Peyer's patch (tissue), 4 donors: ENCODE results near the gene PCDH1.

Experiments
- POLR2A ChIP-seq, 2 donors: fragments of 450-650 bp; IDR thresholded peaks; one replicate each; pipeline ENCODE4 v1.5.1; 2017; ENCODE audit warnings: antibody characterized with exemption in 2 of 2, mild to moderate bottlenecking in 2 of 2, moderate library complexity in 2 of 2
- TF ChIP-seq, protein P1 (sequence below), 6 experiments: fragments of 450-650 bp in 4 of 6; fragments of 200-600 bp in 2 of 6; sonication (generic) in 1 of 6; IDR thresholded peaks; one replicate each; pipeline ENCODE4 v1.5.1; 2017 to 2019; ENCODE audit warnings: antibody characterized with exemption in 6 of 6, mild to moderate bottlenecking in 3 of 6, moderate library complexity in 1 of 6

GRCh38 chr5:141883892-141884318, 5.7 kb upstream of the PCDH1 start:
- TF ChIP-seq, protein P1, sequence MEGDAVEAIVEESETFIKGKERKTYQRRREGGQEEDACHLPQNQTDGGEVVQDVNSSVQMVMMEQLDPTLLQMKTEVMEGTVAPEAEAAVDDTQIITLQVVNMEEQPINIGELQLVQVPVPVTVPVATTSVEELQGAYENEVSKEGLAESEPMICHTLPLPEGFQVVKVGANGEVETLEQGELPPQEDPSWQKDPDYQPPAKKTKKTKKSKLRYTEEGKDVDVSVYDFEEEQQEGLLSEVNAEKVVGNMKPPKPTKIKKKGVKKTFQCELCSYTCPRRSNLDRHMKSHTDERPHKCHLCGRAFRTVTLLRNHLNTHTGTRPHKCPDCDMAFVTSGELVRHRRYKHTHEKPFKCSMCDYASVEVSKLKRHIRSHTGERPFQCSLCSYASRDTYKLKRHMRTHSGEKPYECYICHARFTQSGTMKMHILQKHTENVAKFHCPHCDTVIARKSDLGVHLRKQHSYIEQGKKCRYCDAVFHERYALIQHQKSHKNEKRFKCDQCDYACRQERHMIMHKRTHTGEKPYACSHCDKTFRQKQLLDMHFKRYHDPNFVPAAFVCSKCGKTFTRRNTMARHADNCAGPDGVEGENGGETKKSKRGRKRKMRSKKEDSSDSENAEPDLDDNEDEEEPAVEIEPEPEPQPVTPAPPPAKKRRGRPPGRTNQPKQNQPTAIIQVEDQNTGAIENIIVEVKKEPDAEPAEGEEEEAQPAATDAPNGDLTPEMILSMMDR (IDR thresholded peaks at IDR 0.05), result no peak
- no peak for TF ChIP-seq POLR2A (IDR thresholded peaks at IDR 0.05)
